Islet precursor cell (in vitro differentiated cells): Measurements from ENCODE around the gene NAA20.

Source experiments
- DNase-seq: peaks from one replicate; pipeline ENCODE4 v3.0.0-alpha.2; 2018

NAA20 gene

DNA sequence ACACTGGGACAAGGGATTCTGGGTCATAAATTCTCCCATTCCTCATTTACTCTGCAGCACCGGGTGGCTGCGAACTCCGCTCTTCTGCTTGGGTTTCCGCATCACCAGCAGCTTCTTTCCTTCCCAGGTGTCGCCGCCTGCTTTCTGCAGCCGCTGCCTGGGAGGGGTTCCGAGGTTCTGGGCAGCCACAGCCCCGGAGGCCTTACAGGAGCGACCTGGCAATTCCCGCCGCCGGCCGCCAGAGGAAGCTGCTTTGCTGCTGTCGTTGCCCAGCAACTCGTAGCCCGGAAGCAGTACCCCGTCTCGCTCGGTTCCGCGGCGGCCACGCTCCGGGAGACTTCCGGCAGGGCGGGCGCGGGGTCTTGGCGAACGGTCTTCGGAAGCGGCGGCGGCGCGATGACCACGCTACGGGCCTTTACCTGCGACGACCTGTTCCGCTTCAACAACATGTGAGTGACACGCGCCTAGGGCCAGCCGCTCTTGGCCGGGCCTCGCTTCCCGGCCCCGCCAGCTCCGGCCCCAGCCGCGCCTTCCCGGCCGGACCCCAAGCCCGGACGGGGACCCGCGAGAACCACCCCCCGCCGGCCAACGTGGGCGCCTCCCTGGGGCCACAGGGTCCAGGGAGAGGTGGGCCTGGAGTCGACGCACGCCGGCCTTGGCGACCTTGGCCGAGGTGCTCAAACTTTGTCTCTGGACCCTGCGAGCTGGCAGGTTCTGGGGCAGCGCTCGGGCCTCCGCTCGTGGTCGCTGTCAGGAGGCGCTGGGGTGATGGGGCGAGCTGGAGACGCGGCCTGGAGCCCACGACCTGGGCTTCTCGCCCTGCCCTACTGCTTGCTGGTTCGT, at the start of gene NAA20:
Gene NAA20 (plus strand): TSS at position 362 of the 843 bp plus-strand sequence. CDS start 35 bp downstream, at position 397.
- DNase-seq: peak; percentile 99

DNA sequence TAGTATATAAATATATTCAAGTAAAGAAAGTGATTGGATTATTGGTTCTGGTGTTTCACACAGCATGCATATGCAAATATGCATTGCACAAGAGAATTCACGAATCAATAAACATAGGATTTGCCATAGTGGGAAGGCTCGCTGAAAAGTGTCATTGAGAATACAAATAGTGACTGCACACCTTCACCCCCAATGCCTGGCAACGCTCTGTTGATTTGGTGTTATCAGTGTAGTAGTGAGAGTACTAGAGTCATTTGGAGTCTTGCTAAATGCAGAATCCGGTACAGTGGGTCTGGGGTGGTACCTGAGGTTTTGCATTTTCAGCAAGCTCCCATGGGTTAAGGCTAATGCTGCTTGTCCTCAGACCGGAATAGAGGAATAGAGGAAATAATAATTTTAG, 49.7 kb upstream of the NAA20 start:
- DNase-seq: no peak

- no peak for DNase-seq
These were observed 49.1 kb upstream of the NAA20 start for GRCh38 chr20:19968028-19968427.

GRCh38 chr20:19968466-19969073, 48.6 kb upstream of the NAA20 start:
- peak; percentile 85 for DNase-seq

DNA sequence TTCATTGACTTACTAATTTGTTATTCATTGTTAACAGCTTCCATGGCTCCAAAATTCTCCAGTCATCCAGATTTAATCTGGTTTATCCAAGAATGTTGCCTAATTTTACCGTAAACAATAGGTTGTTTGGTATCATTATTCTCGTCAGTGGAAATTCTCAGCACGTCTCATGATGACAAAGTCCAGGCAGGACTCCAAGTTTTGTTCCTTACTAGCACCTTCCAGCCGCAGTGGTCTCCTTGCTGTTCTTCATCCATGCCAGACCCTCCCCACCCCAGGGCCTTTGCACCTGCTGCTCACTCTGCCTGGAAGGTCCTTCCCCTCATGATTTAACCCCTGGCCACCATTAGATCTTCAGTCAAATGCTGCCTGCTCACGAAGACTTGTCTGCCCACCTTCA, 48.1 kb upstream of the NAA20 start:
- DNase-seq: no peak

DNA sequence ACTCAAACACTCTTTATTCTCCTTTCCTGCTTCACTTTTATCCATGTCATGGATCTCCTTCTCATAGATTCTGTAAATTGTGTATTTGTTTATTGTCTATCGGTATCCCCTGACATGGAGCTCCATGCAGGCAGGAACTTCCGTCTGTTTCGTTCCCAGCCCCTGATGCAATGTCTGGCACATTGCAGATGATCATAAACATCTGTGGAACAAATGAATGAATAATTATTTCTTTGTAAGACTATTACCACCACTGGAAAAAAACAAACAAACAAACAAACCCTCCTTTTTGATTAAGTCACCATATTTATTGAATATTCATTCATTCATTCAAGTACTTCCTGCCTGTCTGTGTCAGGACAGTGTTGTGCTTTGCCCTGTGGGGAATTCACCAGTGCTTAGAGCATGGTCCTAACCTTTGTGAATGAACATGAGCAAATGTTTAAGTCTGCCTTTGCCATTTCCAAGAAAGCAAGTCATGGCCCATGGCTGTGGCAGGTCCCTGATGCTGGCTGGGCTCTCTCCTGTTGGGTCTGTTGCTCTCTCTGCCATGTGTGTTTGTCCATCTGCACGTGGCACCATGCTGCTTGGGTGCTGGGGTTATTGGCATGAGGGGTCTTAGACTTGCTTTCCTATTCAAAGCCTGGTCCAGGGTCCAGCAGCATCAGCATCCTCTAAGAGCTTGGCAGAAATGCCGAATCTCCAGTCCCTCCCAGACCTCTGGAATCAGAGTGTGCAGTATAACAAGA, 47.5 kb upstream of the NAA20 start:
- no peak for DNase-seq

DNA sequence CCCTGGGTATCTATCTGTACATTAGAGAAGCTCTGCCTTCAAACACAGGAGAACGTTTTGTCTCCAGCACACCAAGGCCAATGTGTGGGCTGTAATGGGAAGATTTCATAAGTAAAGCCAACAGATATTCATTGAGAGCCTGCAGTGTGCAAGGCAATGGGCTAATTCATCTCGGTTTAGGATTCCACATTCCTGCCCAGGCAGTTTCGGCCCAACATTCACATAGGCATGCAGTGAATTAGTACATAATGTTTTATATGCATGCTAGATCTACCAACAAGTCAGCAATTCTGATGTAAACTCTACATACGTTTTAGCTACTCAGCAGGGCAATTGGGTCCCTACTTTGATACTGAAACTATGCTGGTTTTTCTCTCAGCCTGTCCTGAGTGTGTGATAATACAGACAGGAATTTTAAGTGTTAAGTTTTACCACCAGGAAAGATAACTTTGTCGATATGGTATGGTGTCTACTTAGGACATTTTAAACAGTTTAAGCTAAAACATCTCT, 46.9 kb upstream of the NAA20 start:
- no peak for DNase-seq

GRCh38 chr20:19971116-19971515, 46.0 kb upstream of the NAA20 start:
- no peak for DNase-seq

DNA sequence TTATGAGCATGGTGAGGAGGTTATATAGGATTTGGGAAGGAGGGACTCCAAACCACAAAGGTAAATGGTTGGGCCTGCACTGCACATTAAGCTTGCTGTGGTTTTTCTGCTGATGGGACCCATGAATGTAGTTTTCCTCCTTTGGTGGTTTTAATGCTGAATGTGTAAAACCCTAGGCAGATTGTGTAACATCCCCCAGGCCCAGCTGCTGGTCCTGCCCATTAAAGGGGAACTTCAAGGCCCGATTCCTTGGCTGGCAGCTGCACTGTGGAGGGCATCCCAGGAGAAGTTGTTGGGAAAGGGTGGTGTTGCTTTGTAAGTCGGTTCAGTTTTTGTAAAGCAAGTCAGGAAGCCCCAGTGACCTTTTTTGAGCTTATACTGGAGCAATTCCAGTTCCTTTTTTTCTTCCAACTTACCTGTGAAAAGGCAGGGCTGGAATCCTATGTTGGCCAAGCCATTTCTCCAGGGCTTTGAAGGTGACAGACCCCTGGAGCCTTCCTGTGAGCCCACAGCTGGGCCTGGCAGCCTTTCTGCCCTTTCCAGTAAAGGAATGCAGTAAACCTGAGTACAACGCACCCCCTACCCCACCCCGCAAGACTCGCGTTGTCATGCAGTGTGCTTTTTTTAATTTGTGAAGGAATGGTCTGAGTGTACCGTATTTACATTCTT, 43.1 kb upstream of the NAA20 start:
- DNase-seq: peak; percentile 67

GRCh38 chr20:19974630-19975435, 42.3 kb upstream of the NAA20 start:
- no peak for DNase-seq

DNA sequence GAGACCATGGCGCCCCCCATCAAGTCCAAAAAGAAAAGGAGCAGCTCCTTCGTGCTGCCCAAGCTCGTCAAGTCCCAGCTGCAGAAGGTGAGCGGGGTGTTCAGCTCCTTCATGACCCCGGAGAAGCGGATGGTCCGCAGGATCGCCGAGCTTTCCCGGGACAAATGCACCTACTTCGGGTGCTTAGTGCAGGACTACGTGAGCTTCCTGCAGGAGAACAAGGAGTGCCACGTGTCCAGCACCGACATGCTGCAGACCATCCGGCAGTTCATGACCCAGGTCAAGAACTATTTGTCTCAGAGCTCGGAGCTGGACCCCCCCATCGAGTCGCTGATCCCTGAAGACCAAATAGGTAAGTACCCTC, 41.7 kb upstream of the NAA20 start:
- DNase-seq: no peak

GRCh38 chr20:19975901-19976300, 41.3 kb upstream of the NAA20 start:
- DNase-seq: no peak

DNA sequence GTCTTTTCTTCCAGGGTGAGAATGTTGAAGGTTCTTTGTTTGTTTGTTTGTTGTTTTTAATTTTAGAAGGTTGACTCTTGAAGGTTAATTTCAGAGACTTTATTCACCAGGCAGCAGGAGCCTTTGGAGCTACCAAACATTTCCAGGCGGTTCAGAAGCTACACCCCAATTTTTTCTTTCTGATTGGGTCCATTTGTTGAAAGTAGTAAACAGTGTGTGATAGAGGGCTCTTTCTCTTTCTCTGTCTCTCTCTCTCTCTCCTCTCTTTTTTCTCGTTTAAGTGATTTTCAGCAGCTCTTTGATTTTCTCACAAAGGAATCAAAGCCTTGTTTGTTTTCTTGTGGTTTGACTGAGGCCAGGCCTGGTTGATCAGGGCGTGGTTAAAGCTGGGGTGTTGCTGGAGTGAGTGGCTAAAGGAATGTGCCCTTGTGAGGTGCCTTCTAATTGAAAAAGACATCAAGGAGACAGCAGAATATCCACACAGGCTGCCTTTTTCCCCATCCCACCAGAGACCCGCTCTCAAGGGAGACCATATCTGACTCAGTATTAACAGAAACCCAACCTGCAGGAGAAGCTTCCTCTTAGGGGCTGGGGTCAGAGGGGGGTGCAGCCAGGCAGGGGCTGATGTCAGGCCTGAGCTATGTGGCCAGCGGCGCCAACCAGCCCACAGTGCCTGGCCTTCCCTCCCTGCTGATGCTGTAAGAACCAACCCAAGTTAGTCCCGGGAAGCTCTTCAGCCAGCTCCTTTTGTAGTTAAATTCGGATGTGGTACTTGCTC, 40.4 kb upstream of the NAA20 start:
- DNase-seq: peak; percentile 99

- DNase-seq: peak; percentile 71
These were observed 39.8 kb upstream of the NAA20 start for GRCh38 chr20:19977373-19977770.

DNA sequence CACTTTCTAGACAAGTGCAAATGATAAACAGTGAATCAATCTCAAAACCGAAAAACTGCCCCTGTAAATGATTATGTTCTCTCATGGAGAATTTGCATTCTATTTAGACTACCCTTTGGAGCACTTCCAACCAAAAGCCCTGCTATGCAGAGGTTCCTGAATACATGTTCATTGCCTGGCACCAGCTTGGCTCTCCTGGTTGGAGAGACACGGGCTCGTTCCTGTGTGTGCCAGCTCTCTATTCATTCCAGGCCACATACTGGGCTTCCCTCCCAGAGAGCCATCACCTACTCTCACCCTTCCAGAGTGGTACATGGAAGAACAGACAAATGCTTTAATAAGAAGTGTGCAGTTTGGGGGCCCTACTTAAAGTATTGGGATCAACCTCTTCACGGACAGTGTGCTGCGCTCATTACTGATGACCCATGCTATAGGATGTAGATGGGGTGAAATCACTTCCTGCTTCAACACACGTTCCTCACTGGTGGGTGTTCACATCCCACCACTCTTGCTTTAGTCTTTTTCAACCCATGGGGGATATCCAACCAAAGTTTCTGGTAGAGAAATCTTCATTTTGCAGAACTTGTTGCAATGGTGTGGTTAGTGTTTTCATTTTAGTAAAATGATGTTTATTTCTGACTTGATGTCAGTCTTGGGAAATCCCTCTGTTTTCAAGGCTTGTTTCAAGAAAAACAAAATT, 38.5 kb upstream of the NAA20 start:
- DNase-seq: no peak

- DNase-seq: peak; percentile 83
These were observed 36.1 kb upstream of the NAA20 start for GRCh38 chr20:19981031-19981451.

DNA sequence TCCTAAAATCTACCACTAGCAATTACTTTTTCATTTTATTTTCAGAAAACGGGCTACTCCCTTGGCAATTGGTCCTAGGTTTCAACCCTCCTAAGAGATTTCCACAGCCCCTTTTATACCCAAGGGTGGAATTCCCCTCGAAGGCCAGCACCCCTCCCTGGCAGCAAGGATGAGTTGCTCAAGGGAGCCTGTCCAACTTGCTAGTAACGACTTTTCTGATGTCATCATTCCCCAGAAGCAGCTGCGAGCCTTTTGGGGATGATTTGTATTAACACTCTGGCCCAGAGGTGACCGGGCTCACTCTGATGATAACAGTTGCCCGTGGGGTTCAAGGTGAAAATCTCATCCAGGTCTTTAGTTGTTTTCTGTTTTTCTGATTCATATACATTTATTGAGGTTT, 30.7 kb upstream of the NAA20 start:
- peak; percentile 55 for DNase-seq

GRCh38 chr20:19987046-19987445, 30.1 kb upstream of the NAA20 start:
- DNase-seq: no peak

DNA sequence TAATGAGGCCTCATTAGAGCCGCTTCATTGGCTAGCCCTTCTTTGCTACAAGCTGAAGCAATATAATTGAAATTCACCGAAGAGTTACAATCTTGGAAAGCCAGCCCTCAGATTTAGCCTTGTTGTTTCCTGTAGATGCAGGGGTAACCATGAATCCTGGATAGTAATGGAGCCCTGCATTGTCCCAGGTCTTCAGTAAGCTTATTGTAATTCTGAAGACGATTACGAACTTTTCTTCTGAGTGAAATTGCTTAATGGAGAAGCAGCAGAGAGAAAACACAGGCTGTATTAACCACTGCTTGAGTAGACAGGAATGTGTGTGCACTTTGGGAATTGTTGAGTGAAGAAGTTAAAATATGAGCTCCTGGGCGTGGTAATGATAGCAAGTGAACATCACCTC, 26.3 kb upstream of the NAA20 start:
- DNase-seq: no peak

DNA sequence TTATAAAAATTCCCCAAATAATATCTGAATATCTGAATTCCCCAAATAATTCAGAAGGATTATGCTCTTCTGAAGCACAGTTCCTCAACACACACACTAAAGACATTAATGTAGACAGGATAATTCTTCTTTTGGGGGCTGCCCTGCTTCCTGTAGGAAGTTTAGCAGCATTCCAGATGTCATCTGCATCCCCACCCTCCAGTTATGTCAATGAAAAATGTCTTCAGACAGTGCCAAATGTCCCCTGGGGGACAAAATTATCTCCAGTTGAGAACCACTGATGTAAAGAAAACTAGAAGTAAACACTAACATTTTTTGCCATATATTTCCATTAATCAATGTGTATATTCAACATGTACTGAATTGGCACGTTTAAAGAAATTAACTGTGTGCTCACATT, 25.9 kb upstream of the NAA20 start:
- DNase-seq: no peak

DNA sequence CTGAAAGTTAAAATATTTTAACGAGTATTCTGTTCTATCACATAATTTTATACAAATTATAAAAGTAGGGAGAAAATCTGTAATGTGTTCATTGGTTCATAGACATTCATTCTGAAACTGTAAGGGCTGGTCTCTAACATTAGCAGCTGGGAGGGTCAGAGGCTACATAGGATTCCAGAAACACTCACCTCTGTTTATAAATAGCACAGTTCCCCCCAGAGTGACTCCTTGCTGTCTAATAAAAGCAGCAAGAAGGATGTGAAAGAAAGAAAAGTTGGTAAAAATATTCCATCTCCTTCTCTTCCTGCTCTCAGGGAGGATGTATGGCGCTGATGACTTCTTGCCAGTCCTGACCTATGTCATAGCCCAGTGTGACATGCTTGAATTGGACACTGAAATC, 25.3 kb upstream of the NAA20 start:
- DNase-seq: no peak
